Fibroblast of the conjunctiva (primary cell): ENCODE results near the gene PTPRT.

Experiments
- DNase-seq: peaks from one replicate; pipeline ENCODE4 v3.0.0-alpha.2; 2010; ENCODE audit warnings: low read depth

Gene PTPRT

GRCh38 chr20:42191140-42191860, 998.4 kb downstream of the PTPRT start:
- no peak for DNase-seq

GRCh38 chr20:42190084-42190483, 999.6 kb downstream of the PTPRT start:
- DNase-seq: no peak

- no peak for DNase-seq
These were observed 1003.4 kb downstream of the PTPRT start for GRCh38 chr20:42186337-42186736.

GRCh38 chr20:42183147-42183546, 1006.6 kb downstream of the PTPRT start:
- no peak for DNase-seq

GRCh38 chr20:42181064-42181463, 1008.6 kb downstream of the PTPRT start:
- no peak for DNase-seq

GRCh38 chr20:42179768-42180167, 1009.9 kb downstream of the PTPRT start:
- DNase-seq: no peak

GRCh38 chr20:42173440-42173839, 1016.3 kb downstream of the PTPRT start:
- no peak for DNase-seq

GRCh38 chr20:42164121-42164890, 1025.4 kb downstream of the PTPRT start:
- DNase-seq: no peak

GRCh38 chr20:42161228-42161829, 1028.4 kb downstream of the PTPRT start:
- DNase-seq: no peak

- no peak for DNase-seq
These were observed 1029.9 kb downstream of the PTPRT start for GRCh38 chr20:42159808-42160207.

- DNase-seq: no peak
These were observed 1031.4 kb downstream of the PTPRT start for GRCh38 chr20:42158272-42158671.

- DNase-seq: no peak
These were observed 1034.1 kb downstream of the PTPRT start for GRCh38 chr20:42155586-42155985.

GRCh38 chr20:42152575-42152974, 1037.1 kb downstream of the PTPRT start:
- DNase-seq: no peak

GRCh38 chr20:42150230-42150629, 1039.5 kb downstream of the PTPRT start:
- DNase-seq: no peak

GRCh38 chr20:42138729-42139128, 1051.0 kb downstream of the PTPRT start:
- no peak for DNase-seq

- DNase-seq: no peak
These were observed 1055.2 kb downstream of the PTPRT start for GRCh38 chr20:42134265-42135098.

GRCh38 chr20:42130810-42131596, 1058.7 kb downstream of the PTPRT start:
- no peak for DNase-seq

- DNase-seq: no peak
These were observed 1064.3 kb downstream of the PTPRT start for GRCh38 chr20:42125426-42125825.

- no peak for DNase-seq
These were observed 1065.7 kb downstream of the PTPRT start for GRCh38 chr20:42123981-42124473.

- DNase-seq: no peak
These were observed 1071.1 kb downstream of the PTPRT start for GRCh38 chr20:42118409-42119125.

- DNase-seq: no peak
These were observed 1071.7 kb downstream of the PTPRT start for GRCh38 chr20:42118001-42118400.
